GM23248 (cell line): Measurements from ENCODE around the gene ANXA11.

ENCODE experiments used
- EZH2 ChIP-seq: fragments of 200-600 bp; sonication (generic); IDR thresholded peaks from 2 replicates; pipeline ENCODE4 v1.6.1; 2018; ENCODE audit warnings: antibody characterized with exemption, mild to moderate bottlenecking; ENCODE audit not compliant: insufficient read depth, poor library complexity, severe bottlenecking
- EZH2phosphoT487 ChIP-seq: fragments of 200-600 bp; sonication (generic); IDR thresholded peaks from 2 replicates; pipeline ENCODE4 v1.6.1; 2018; ENCODE audit warnings: antibody characterized with exemption, moderate library complexity, mild to moderate bottlenecking, low read depth; ENCODE audit not compliant: insufficient read depth

- TF ChIP-seq EZH2 (no peak), EZH2phosphoT487 (no peak)
These were observed 78.5 kb downstream of the ANXA11 start for GRCh38 chr10:80126876-80127275.
